Measurements from ENCODE around the gene GLDN.

GLDN gene

GRCh38 chr15:51341366-51342226 lies at the start of gene GLDN:
TSS of gene GLDN (plus strand) at chr15:51341655. CDS start at chr15:51341685, 30 bp downstream.
- DNase-seq = no peak

GRCh38 chr15:51298620-51299019 lies 42.8 kb upstream of the GLDN start:
- DNase-seq = no peak

GRCh38 chr15:51299187-51300015 lies 42.1 kb upstream of the GLDN start:
- DNase-seq = no peak

GRCh38 chr15:51302480-51302879 lies 39.0 kb upstream of the GLDN start:
- no peak for DNase-seq

- DNase-seq = no peak
Observed at GRCh38 chr15:51303462-51303980, 37.9 kb upstream of the GLDN start.

GRCh38 chr15:51307325-51307724 lies 34.1 kb upstream of the GLDN start:
- no peak for DNase-seq

GRCh38 chr15:51307811-51308210 lies 33.6 kb upstream of the GLDN start:
- DNase-seq = no peak

GRCh38 chr15:51310064-51310463 lies 31.4 kb upstream of the GLDN start:
- DNase-seq = no peak

- no peak for DNase-seq
Observed at GRCh38 chr15:51311510-51311909, 29.9 kb upstream of the GLDN start.

- no peak for DNase-seq
Observed at GRCh38 chr15:51312166-51313073, 29.0 kb upstream of the GLDN start.

- DNase-seq = no peak
Observed at GRCh38 chr15:51313074-51313393, 28.4 kb upstream of the GLDN start.

GRCh38 chr15:51313644-51314280 lies 27.7 kb upstream of the GLDN start:
- no peak for DNase-seq

- no peak for DNase-seq
Observed at GRCh38 chr15:51314391-51315337, 26.8 kb upstream of the GLDN start.

- no peak for DNase-seq
Observed at GRCh38 chr15:51315726-51316125, 25.7 kb upstream of the GLDN start.

- no peak for DNase-seq
Observed at GRCh38 chr15:51316636-51317035, 24.8 kb upstream of the GLDN start.

GRCh38 chr15:51318382-51319150 lies 22.9 kb upstream of the GLDN start:
- DNase-seq = no peak

GRCh38 chr15:51319539-51319938 lies 21.9 kb upstream of the GLDN start:
- no peak for DNase-seq

GRCh38 chr15:51320843-51321242 lies 20.6 kb upstream of the GLDN start:
- no peak for DNase-seq

GRCh38 chr15:51321316-51321715 lies 20.1 kb upstream of the GLDN start:
- DNase-seq = no peak

- no peak for DNase-seq
Observed at GRCh38 chr15:51322621-51323296, 18.7 kb upstream of the GLDN start.

Data from cortex of kidney (tissue), 1 donor.